Colonic mucosa (tissue), 4 donors: ENCODE data around the gene ANKRD11. TPM values are rescaled to one million over a fixed set of nuclear protein-coding genes. Genes with fewer than 3 reads are reported as not detected.
A peak's percentile ranks its signal among the peaks of the same experiment; 100 is the strongest.

Source experiments
- DNase-seq: peaks from one replicate; pipeline ENCODE4 v3.0.0-alpha.2; 2020
- H3K27ac ChIP-seq: fragments of 200-600 bp; one replicate; pipeline ENCODE4 v1.8.0; 2021
- H3K27me3 ChIP-seq: fragments of 200-600 bp; one replicate; pipeline ENCODE4 v1.8.0; 2021
- H3K36me3 ChIP-seq: fragments of 200-600 bp; one replicate; pipeline ENCODE4 v1.8.0; 2021
- H3K4me1 ChIP-seq: fragments of 200-600 bp; one replicate; pipeline ENCODE4 v1.8.0; 2021; ENCODE audit warnings: mild to moderate bottlenecking
- H3K4me3 ChIP-seq: fragments of 200-600 bp; one replicate; pipeline ENCODE4 v1.8.0; 2021
- H3K9ac ChIP-seq, 2 donors: one replicate each; pipeline ENCODE4 v1.7.0; 2013; ENCODE audit warnings: control low read depth in 2 of 2, low read depth in 2 of 2, low read length in 2 of 2
- H3K9me3 ChIP-seq: fragments of 200-600 bp; one replicate; pipeline ENCODE4 v1.8.0; 2021
- intact Hi-C: fragments of 100-400 bp; cut with DNase I; formaldehyde crosslinking; loops from one replicate; pipeline ENCODE4 v1.14.1; 2022
- total RNA-seq, 2 donors: library from RNA; stranded (reverse); fragmentation: NEBNext Ultra II Directional in 1 of 2; extraction: Animal tissue kit (Norgen Biotek cat#: 25700) in 1 of 2; gene quantifications; one replicate each; pipeline ENCODE4 v1.2.1, GENCODE V29; 2021
- TF ChIP-seq, protein P1 (sequence below): fragments of 200-600 bp; IDR thresholded peaks from one replicate; pipeline ENCODE4 v1.8.0; 2022; ENCODE audit warnings: antibody characterized with exemption, mild to moderate bottlenecking
- donor health status: healthy.
- donor health status: DM: no; HTN: no; CAD: no.
- donor health status: DM: no; HTN: no; CAD: no.

The ANKRD11 gene
- total RNA-seq, 2 donors from 2014 or later, result 69.4 to 129 TPM

DNA sequence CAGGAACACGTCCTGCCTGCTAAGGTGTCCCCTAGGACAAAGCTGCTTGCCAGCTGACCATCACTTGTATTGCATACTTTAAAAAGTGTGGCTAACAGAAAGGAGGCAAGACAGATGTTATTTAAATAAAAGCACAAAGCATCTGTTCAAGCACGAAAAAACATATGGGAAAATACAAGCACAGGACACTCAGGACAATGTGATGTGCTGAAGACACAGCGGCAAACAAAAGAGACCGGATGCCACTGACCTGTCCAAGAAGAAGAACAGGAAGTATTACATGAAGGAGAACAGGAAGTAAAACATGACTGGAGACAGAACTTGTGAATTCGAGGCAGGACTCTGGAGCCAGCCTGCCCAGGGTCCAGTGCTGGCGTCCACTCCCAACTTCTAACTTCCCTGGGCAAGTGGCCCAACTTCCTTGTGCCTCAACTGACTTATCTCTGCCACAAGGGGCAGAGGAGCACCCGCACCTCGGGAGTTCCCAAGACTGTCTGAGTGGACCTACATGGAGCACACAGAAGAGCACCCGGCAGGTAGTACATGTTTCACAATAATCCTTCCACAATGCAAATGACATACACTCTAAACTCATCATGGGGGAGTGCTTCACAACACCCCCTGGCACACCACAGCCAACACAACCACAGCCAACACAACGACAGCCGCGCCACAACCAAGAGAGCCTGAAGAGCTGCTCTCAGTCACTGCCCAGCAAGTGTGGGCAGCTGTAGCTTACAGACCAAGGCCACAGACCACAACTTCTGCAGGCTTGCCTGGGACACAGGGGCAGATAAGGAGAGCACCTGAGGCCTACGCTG, 36.6 kb downstream of the ANKRD11 start:
- Histone ChIP-seq H3K4me3 (no peak overlapping the region), H3K36me3 (no peaks in the 10 kb centered on the region), H3K27ac (no peak overlapping the region), H3K9ac (peak overlapping the region; percentile 43 to 58), H3K9me3 (no peaks in the 10 kb centered on the region), H3K27me3 (no peaks in the 10 kb centered on the region), H3K4me1 (peaks cover 14% of the 10 kb centered on the region)
- no peak for DNase-seq
- intact Hi-C loops, result no loop called here
- TF ChIP-seq, protein P1, sequence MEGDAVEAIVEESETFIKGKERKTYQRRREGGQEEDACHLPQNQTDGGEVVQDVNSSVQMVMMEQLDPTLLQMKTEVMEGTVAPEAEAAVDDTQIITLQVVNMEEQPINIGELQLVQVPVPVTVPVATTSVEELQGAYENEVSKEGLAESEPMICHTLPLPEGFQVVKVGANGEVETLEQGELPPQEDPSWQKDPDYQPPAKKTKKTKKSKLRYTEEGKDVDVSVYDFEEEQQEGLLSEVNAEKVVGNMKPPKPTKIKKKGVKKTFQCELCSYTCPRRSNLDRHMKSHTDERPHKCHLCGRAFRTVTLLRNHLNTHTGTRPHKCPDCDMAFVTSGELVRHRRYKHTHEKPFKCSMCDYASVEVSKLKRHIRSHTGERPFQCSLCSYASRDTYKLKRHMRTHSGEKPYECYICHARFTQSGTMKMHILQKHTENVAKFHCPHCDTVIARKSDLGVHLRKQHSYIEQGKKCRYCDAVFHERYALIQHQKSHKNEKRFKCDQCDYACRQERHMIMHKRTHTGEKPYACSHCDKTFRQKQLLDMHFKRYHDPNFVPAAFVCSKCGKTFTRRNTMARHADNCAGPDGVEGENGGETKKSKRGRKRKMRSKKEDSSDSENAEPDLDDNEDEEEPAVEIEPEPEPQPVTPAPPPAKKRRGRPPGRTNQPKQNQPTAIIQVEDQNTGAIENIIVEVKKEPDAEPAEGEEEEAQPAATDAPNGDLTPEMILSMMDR, result peak; percentile 15

DNA sequence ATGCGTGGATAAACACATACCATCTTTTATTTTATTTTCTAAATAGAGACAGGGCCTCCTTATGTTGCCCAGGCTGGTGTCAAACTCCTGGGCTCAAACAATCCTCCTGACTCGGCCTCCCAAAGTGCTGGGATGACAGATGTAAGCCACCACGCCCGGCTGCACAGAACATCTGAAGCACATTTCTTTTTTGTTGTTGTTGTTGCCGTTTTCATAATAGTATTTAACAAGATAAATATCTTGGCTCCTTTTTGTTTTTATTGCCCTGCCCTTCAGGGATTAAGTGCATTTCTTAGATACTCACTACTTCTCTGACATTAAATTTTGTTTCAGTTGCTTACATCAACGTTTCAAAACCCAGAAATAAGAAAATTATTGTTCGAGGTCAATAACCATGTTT, 37.4 kb downstream of the ANKRD11 start:
- TF ChIP-seq, protein P1, result no peak
- H3K27ac ChIP-seq, result no peak overlapping the region
- no peak overlapping the region for H3K4me3 ChIP-seq
- DNase-seq, result no peak
- intact Hi-C loops, result no loop called here
- H3K27me3 ChIP-seq, result no peaks in the 10 kb centered on the region
- H3K9ac ChIP-seq, result no peak overlapping the region
- peaks cover 14% of the 10 kb centered on the region for H3K4me1 ChIP-seq
- no peaks in the 10 kb centered on the region for H3K9me3 ChIP-seq
- H3K36me3 ChIP-seq, result no peaks in the 10 kb centered on the region

DNA sequence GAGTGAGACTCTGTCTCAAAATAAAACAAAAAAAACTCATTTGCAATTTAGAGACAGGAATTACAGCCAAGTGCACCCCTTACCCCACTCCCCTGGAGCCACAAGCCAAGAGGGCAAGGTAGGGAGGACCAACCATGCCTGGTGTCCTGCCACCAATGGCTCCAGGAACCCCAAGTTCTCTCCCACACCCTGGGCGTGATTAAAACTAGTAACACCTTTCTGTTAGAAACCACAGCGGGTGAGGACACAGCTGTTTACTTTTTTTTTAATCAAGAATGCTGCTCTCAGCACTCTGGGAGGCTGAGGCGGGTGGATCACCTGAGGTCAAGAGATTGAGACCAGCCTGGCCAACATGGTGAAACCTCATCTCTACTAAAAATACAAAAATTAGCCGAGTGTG, 38.1 kb downstream of the ANKRD11 start:
- Histone ChIP-seq H3K9me3 (no peaks in the 10 kb centered on the region), H3K36me3 (no peaks in the 10 kb centered on the region), H3K4me3 (no peak overlapping the region), H3K4me1 (peaks cover 14% of the 10 kb centered on the region), H3K27me3 (no peaks in the 10 kb centered on the region), H3K27ac (no peak overlapping the region), H3K9ac (no peak overlapping the region)
- TF ChIP-seq, protein P1, result no peak
- intact Hi-C loops, result no loop called here
- no peak for DNase-seq

DNA sequence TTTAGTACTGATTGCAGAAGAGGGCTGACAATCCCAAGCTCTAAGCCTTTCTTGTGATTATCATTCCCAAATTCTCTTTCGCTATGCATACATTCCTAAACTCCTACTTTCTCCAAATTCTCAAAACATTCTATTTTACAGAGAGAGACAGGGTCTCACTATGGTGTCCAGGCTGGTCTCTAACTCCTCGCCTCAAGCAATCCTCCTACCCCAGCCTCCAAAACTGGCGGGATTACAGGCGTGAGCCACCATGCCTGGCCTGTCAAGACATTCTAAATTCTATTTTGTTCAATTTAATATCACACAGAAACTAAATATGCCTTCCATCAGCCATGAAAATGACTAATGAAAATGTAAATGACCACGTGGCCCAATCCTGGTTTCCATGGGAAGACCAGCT, 39.8 kb downstream of the ANKRD11 start:
- no peaks in the 10 kb centered on the region for H3K36me3 ChIP-seq
- H3K27me3 ChIP-seq, result no peaks in the 10 kb centered on the region
- peaks cover 14% of the 10 kb centered on the region for H3K4me1 ChIP-seq
- TF ChIP-seq, protein P1, result no peak
- H3K27ac ChIP-seq, result no peak overlapping the region
- no peak overlapping the region for H3K9ac ChIP-seq
- no peak overlapping the region for H3K4me3 ChIP-seq
- intact Hi-C loops, result no loop called here
- DNase-seq, result no peak
- no peaks in the 10 kb centered on the region for H3K9me3 ChIP-seq

DNA sequence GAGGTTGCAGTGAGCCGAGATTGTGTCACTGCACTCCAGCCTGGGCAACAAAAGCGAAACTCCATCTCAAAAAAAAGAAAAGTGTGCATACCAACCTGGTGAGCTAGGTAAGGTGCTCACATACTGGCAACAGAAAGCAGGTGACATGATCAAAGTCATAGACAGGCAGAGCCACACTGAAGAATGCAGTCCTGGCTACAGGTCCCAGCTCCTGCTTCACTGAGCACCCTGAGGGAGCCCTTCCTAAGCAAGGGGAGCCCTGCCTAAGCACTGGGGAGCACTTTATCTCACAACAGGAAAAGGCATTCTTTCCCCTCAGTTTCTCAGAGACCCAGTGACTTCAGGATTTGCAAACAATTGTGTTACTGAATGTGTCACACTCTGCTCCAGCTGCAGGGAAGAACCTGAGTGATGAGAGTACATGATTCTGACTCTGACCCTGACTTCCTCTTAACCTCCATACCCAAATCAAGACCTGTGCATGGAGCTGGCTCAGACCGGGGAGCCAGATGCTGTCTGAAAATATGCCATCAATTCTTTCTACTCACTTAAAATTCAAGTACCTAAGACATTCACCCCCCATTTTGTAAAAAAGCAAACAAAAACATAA, 40.5 kb downstream of the ANKRD11 start:
- intact Hi-C loops, result no loop called here
- H3K4me1 ChIP-seq, result peaks cover 20% of the 10 kb centered on the region

More for the DNA sequence above, 40.5 kb downstream of the ANKRD11 start:
- Histone ChIP-seq H3K27ac (no peak overlapping the region), H3K27me3 (no peaks in the 10 kb centered on the region), H3K9ac (no peak overlapping the region), H3K4me3 (no peak overlapping the region), H3K9me3 (no peaks in the 10 kb centered on the region), H3K36me3 (no peaks in the 10 kb centered on the region)
- no peak for DNase-seq
- TF ChIP-seq, protein P1, result no peak
